OCI-LY1 (cell line): ENCODE data around the gene TMEM179.

Experiments
- H2AFZ ChIP-seq: fragments of 200-600 bp; sonication (generic), shearing (Covaris generic); 2 replicates; pipeline ENCODE4 v1.6.0; 2014; ENCODE audit warnings: antibody characterized with exemption, mild to moderate bottlenecking, low read length
- H3F3A ChIP-seq: fragments of 200-600 bp; sonication (generic), shearing (Covaris generic); 2 replicates; pipeline ENCODE4 v1.6.0; 2014; ENCODE audit warnings: mild to moderate bottlenecking, antibody characterized with exemption, low read length, moderate library complexity; ENCODE audit not compliant: insufficient read depth
- H3K27ac ChIP-seq: fragments of 200-600 bp; sonication (generic); 2 replicates; pipeline ENCODE4 v1.5.1; 2014; ENCODE audit warnings: low read length, mixed run types, mild to moderate bottlenecking, low read depth; ENCODE audit not compliant: poor library complexity, severe bottlenecking
- H3K27me3 ChIP-seq: fragments of 200-600 bp; sonication (generic); 2 replicates; pipeline ENCODE4 v1.6.0; 2014; ENCODE audit warnings: antibody characterized with exemption, mild to moderate bottlenecking, low read length, moderate library complexity; ENCODE audit not compliant: insufficient read depth
- H3K36me3 ChIP-seq: fragments of 200-600 bp; sonication (generic); 2 replicates; pipeline ENCODE4 v1.6.1; 2014; ENCODE audit warnings: mild to moderate bottlenecking, antibody characterized with exemption, low read length, moderate library complexity, mixed read lengths; ENCODE audit not compliant: insufficient read depth
- H3K4me1 ChIP-seq: fragments of 200-600 bp; sonication (generic); 2 replicates; pipeline ENCODE4 v1.5.1; 2014; ENCODE audit warnings: mild to moderate bottlenecking, low read length, moderate library complexity; ENCODE audit not compliant: insufficient read depth, severe bottlenecking
- H3K4me2 ChIP-seq: fragments of 200-600 bp; sonication (generic), shearing (Covaris generic); 2 replicates; pipeline ENCODE4 v1.6.1; 2014; ENCODE audit warnings: low read length
- H3K4me3 ChIP-seq: fragments of 200-600 bp; sonication (generic); 2 replicates; pipeline ENCODE4 v1.5.1; 2014; ENCODE audit warnings: low read length, low read depth, mild to moderate bottlenecking, mixed read lengths; ENCODE audit not compliant: poor library complexity, severe bottlenecking
- H3K79me2 ChIP-seq: fragments of 200-600 bp; shearing (Covaris generic); 2 replicates; pipeline ENCODE4 v1.6.1; 2016; ENCODE audit warnings: mixed run types, low read length, mixed read lengths; ENCODE audit not compliant: insufficient read depth
- H3K9ac ChIP-seq: fragments of 200-600 bp; sonication (generic), shearing (Covaris generic); 2 replicates; pipeline ENCODE4 v1.6.1; 2014; ENCODE audit warnings: mild to moderate bottlenecking, low read length, mixed read lengths
- H3K9me2 ChIP-seq: fragments of 200-600 bp; sonication (generic), shearing (Covaris generic); 2 replicates; pipeline ENCODE4 v1.6.1; 2014; ENCODE audit warnings: low read depth, mild to moderate bottlenecking, low read length, mixed read lengths
- H3K9me3 ChIP-seq: fragments of 200-600 bp; shearing (Covaris generic); 2 replicates; pipeline ENCODE4 v1.6.1; 2014; ENCODE audit warnings: low read length, mixed read lengths
- H4K20me1 ChIP-seq: fragments of 200-600 bp; sonication (generic), shearing (Covaris generic); 2 replicates; pipeline ENCODE4 v1.6.0; 2016; ENCODE audit warnings: mild to moderate bottlenecking, low read length; ENCODE audit not compliant: insufficient read depth
- CTCF ChIP-seq: fragments of 200-600 bp; sonication (generic), shearing (Covaris generic); IDR thresholded peaks from 2 replicates; pipeline ENCODE4 v1.5.1; 2017; ENCODE audit warnings: mild to moderate bottlenecking, antibody characterized with exemption, low read length, moderate library complexity, mixed read lengths
- EZH2 ChIP-seq: fragments of 200-600 bp; sonication (generic), shearing (Covaris generic); IDR thresholded peaks from 2 replicates; pipeline ENCODE4 v1.8.0; 2017; ENCODE audit warnings: borderline replicate concordance, mixed run types, mild to moderate bottlenecking, antibody characterized with exemption, low read length, moderate library complexity, mixed read lengths

The TMEM179 gene

DNA sequence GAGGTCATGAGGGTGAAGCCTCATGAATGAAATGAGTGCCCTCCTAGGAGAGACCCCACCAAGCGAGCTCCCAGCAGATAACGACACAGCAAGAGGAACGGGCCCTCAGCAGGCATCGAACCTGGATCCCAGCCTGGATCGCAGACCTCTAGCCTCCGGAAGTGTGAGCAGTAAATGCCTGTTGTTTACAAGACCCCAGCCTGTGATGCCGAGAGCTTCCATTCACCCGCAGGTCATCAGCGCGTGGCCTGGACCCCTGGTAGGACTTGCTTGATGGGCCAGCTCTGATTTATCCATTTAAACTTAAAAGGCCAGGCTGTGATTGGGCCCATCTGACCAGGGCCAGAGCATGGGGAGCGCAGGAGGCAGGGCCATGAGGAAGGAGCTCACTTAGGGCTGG is 7.0 kb downstream of the TMEM179 start:
- Histone ChIP-seq H4K20me1 (no peaks in the 10 kb centered on the region), H3K36me3 (no peaks in the 10 kb centered on the region), H3K4me1 (no peaks in the 10 kb centered on the region), H3K4me2 (no peak overlapping the region), H3K79me2 (no peaks in the 10 kb centered on the region), H3K27me3 (peaks cover 3% of the 10 kb centered on the region; the same call in 1 of the 2 replicates), H3F3A (no peaks in the 10 kb centered on the region), H3K9me3 (no peaks in the 10 kb centered on the region), H3K27ac (no peak overlapping the region), H3K4me3 (no peak overlapping the region), H3K9ac (no peak overlapping the region), H2AFZ (no peak overlapping the region), H3K9me2 (no peaks in the 10 kb centered on the region)
- TF ChIP-seq EZH2 (no peak), CTCF (no peak)

DNA sequence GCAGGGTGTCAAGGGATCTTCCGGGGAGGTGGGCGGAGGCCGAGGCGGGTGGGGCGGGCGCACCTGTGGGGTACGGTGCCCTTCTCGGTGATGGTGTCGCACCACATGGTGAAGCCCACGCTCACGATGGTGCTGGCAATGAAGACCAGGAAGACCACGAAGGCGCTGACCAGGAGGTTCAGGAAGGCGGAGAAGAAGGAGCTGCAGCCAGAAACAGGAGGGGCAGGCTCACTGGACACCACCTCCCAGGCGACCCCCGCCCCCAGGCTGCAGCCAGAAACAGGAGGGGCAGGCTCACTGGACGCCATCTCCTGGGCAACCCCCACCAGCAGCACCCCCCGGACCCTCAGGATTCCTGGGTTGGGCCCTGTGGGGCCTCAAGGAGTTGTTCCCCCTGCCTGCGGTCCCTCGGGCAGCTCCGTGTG is 7.6 kb downstream of the TMEM179 start:
- no peaks in the 10 kb centered on the region for H3K36me3 ChIP-seq
- no peak overlapping the region for H3K27ac ChIP-seq
- H3K9me3 ChIP-seq: no peaks in the 10 kb centered on the region
- no peaks in the 10 kb centered on the region for H3K4me1 ChIP-seq
- H3K4me3 ChIP-seq: no peak overlapping the region
- TF ChIP-seq CTCF (no peak), EZH2 (no peak)
- H2AFZ ChIP-seq: no peak overlapping the region
- H3K79me2 ChIP-seq: no peaks in the 10 kb centered on the region
- peaks cover 3% of the 10 kb centered on the region; the same call in 1 of the 2 replicates for H3K27me3 ChIP-seq
- no peaks in the 10 kb centered on the region for H3K9me2 ChIP-seq
- no peak overlapping the region for H3K4me2 ChIP-seq
- no peak overlapping the region for H3K9ac ChIP-seq
- no peaks in the 10 kb centered on the region for H3F3A ChIP-seq
- H4K20me1 ChIP-seq: no peaks in the 10 kb centered on the region

DNA sequence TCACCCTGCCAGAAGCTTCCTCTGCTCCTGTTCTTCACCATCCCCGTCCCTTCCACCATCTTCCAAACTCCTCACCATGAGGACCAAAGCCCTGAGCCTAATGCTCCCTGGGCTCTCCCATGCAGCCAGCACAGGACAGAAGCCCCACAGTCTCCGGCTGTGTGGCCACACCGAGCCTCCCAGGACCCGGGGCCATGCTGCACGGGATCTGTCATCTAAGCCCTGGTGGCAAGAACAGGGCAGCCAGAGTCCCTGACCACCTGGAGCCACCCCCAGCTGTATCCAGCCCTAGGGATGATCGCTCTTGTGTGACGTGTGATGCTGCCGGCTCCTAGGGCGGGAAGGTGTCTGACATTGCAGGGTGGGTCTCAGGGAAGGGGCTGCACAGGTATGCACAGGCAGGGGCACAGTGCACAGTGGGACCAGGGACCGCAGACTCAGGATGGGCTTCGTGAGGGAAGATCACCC is 8.1 kb downstream of the TMEM179 start:
- TF ChIP-seq EZH2 (no peak), CTCF (no peak)
- Histone ChIP-seq H3K27ac (no peak overlapping the region), H2AFZ (no peak overlapping the region)

More for the DNA sequence above, 8.1 kb downstream of the TMEM179 start:
- no peaks in the 10 kb centered on the region for H3K4me1 ChIP-seq
- peaks cover 3% of the 10 kb centered on the region; the same call in 1 of the 2 replicates for H3K27me3 ChIP-seq
- H3K9ac ChIP-seq: no peak overlapping the region
- H3K9me2 ChIP-seq: no peaks in the 10 kb centered on the region
- H3K4me3 ChIP-seq: no peak overlapping the region
- no peaks in the 10 kb centered on the region for H3K36me3 ChIP-seq
- H4K20me1 ChIP-seq: no peaks in the 10 kb centered on the region
- no peak overlapping the region for H3K4me2 ChIP-seq
- H3F3A ChIP-seq: no peaks in the 10 kb centered on the region
- H3K9me3 ChIP-seq: no peaks in the 10 kb centered on the region
- H3K79me2 ChIP-seq: no peaks in the 10 kb centered on the region
